GM12892 (cell line): ENCODE measurements around the gene C1D.

Source experiments
- POLR2A ChIP-seq: IDR thresholded peaks from 2 replicates; pipeline ENCODE4 v1.6.1; 2011; ENCODE audit warnings: low read depth, low read length, control low read depth
- POLR2AphosphoS5 ChIP-seq: IDR thresholded peaks from 2 replicates; pipeline ENCODE4 v1.6.1; 2011; ENCODE audit warnings: low read depth, low read length, control low read depth
- TAF1 ChIP-seq: IDR thresholded peaks from 2 replicates; pipeline ENCODE4 v1.6.1; 2011; ENCODE audit warnings: low read depth, mild to moderate bottlenecking, control low read depth, low read length, borderline replicate concordance

GRCh38 chr2:68050353-68050752 lies 12.5 kb downstream of the C1D start:
- TF ChIP-seq POLR2A (no peak), POLR2AphosphoS5 (no peak), TAF1 (no peak)
